Glomerular endothelial cell (primary cell): Measurements from ENCODE around the gene VWA5B1. TPM values are rescaled to one million over a fixed set of nuclear protein-coding genes. Genes with fewer than 3 reads are reported as not detected.

ENCODE experiments used
- DNase-seq: peaks from one replicate; pipeline ENCODE4 v3.0.0-alpha.2; 2011; ENCODE audit warnings: low read depth, low spot score; ENCODE audit errors: extremely low read depth
- total RNA-seq: library from RNA; depleted of rRNA; stranded (reverse); fragments of >200 nt; gene quantifications from 2 replicates; pipeline ENCODE4 v1.2.3, GENCODE V29; 2015

VWA5B1 gene
- total RNA-seq, 1 donor from 2014 or later = not detected

DNA sequence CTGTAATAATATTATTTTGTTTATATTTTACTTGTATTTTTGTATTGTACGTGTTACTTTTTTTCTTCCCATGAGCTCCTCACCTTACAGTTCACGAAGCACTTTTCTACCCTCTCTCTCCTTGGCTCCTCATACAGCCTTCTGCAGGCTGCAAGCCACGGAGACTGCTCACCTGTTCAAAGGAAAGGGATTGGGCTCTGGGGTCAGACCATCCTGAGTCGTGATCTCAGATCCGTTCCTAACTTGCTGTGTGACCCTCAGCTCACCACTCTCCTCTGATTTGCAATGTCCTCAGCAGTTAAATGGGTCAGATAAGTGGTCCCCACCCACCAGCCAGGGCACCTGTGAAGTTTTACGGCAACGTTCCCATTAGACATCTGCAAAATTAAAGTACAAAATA is 54.1 kb downstream of the VWA5B1 start:
- DNase-seq = no peak

DNA sequence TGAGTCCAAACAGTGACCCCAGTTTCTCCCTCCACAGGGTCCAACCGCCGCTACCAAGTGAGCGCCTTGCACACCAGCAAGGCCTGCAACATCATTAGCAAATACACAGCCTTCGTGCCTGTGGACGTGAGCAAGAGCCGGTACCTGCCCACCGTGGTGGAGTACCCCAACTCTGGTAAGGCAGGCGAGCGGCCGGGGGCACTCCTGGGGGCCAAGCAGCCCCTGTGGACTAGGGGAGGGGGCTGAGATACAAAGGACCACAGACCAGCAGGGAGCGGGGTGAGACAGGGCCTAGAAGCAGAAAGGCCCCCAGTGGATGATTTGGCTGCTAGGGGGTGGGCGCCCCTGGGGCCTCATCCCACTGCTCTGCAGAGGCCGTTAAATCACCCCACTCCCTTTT is 54.7 kb downstream of the VWA5B1 start:
- no peak for DNase-seq

DNA sequence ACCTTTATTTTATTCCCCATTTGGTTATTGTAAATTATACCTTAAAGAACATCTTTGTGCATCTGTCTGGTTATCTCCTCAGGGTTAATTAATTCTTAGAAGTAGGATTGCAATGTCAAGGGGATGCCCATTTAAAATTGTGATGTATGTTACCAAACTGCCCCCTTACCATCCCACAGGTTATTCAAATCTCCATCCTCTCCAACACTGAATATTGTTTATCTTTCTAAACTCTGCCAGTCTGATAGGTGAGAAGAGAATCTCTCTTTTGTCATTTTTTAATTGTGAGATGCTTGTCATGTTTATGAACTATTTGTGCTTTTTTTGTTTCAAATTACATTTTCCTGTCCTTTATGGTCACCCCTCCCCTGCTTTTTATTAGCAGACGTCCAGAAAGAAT is 55.8 kb downstream of the VWA5B1 start:
- DNase-seq = no peak

DNA sequence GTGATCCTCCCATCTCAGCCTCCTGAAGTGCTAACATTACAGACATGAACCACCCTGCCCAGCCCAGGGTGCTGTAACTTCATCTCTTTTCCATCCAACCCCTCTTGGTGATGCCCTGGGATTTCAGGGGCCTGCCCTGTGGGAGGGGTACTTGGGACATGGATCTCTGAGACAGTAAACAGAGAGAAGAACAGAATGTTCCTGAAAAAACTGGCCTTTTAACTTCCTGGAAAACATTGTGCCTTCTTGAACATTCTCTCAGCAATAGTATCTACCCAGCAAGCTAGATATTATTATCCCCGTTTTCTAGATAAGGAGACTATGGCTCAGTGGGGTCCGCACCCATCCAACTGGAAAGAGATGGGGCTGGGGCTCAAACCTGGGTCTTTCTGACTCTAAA is 57.0 kb downstream of the VWA5B1 start:
- no peak for DNase-seq

GRCh38 chr1:20348326-20348915 is 57.7 kb downstream of the VWA5B1 start:
- DNase-seq = no peak

DNA sequence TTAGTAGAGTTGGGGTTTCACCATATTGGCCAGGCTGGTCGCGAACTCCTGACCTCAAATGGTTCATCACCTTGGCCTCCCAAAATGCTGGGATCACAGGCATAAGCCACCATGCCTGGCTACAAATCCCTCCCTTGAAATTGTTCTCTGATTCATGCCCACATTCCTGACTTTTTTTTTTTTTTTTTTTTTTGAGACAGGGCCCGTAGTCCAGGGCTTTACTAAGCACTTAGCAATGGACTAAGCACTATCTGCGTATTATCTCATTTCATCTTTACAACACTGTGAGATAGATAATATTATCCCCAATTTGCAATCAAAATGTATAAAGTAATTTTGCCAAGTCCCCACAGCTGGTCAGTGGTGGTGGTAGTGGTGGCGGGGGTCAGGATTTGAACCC is 58.9 kb downstream of the VWA5B1 start:
- DNase-seq = no peak

GRCh38 chr1:20349971-20350370 is 59.3 kb downstream of the VWA5B1 start:
- no peak for DNase-seq

GRCh38 chr1:20350421-20350820 is 59.7 kb downstream of the VWA5B1 start:
- no peak for DNase-seq

GRCh38 chr1:20351911-20352701 is 61.4 kb downstream of the VWA5B1 start:
- no peak for DNase-seq

GRCh38 chr1:20353836-20354235 is 63.2 kb downstream of the VWA5B1 start:
- DNase-seq = no peak

DNA sequence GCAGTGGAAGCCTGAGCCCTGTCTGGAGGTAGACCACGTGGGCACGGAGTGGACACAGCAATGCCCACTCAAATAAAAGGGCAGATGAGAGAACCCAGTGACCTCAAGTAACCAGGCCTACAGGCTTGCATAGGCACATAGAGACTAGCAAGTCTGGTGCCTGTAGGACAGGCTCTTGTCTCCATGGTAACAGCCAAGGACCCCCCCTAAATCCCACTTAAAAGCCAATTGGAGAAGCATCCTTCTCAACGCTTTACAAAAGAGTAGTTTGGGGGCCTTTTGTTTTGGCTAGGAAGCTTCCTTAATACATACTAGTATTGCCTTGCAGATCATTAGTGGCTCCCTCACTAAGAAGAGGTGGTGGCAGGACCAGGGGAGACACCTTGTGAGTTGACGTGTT is 63.9 kb downstream of the VWA5B1 start:
- DNase-seq = no peak

DNA sequence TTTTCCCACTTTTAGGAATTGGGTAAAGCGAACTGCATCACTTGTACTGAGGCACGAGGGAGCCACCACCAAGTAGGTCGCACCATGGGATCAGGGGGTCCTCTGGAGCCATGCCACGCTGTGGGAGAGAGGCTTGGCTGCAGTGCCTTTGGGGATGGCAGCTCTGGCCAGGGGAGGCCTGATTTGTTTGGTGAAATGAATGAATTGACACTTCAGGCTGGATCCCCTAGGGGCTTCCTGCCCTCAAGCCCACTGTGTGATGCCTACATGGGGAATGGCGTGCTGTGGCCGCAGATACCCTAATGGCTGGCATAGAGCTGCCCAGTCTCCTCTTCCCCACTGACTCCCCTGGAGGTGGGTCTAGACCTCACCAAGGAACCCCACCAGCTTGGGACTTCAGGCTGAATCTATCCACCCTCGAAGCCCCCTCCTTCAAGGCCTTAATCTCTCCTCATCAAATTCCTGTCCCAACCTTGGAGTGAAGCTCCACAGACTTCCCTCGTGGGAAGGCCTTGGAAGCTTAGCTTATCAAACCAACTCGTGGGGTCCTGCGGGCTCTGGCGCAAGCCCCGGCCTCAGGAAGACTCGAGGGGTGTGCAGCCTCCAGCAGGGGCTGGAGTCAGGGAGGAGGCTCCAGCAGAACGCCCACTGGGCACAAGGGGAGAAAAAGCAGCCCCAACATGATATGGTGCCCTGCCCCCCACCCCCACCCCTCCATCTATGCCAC is 64.6 kb downstream of the VWA5B1 start:
- DNase-seq = no peak

DNA sequence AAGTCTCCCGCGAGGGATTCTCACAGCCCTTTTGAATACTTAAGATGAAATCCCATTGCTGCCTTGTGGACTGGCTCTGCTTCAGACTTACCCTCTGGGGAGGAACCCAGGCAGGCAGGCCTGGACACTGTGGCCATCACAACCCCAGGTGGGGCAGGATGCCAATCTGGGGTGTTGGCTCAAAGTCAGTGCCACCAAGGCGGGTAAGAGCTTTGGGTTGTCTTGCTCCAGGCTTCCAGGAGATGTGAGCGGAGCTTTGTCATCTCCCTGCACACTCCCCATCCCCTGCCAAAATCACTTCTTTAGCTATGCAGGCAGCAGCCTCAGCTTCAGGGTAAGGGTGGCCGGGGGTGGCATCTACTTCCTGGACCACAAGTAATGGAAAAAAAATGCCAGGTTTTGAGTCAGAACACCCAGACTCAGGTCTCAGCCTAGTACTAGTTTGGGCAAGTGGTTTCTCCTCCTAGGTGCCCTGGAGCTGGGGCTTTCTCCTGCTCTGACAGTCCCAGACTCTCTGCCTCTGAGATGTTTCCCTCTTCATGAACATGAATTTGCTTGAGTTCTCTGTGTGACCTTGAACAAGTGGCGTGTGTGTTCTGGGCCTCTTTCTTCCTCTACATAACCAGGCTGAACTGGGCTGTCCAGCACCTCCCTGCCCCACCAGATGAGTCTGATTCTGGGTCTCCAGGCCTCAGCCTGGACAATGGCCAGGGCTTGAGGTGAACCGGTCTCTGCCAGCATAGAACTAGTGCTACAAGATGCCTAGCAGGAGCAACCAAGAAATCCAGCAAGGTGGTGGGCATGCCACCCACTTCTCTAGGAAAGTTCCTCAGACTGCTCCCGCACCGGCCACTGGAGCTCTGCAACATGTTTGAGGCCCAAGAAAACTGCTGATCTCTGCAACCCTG is 65.4 kb downstream of the VWA5B1 start:
- DNase-seq = no peak

- DNase-seq = no peak
These were observed 66.3 kb downstream of the VWA5B1 start for GRCh38 chr1:20356850-20357459.

DNA sequence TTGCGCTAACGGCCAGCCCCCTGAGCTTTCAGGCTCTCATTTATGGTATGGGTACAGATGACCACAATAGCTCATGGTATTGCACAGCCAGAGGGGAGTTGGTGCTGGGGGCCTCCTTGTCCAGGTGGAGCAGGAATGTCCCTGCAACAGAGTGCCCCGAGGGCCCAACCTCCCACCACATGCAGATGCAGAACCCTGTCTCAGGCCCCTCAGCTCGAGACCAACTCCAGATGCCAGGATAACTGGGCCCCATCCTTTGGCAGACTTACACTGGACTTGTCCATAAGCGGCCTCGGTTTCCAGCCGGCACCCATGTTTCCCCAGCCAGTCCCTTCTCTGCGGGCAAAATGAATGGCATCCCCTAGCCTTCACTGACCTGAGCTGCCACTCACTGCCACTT is 67.1 kb downstream of the VWA5B1 start:
- no peak for DNase-seq

DNA sequence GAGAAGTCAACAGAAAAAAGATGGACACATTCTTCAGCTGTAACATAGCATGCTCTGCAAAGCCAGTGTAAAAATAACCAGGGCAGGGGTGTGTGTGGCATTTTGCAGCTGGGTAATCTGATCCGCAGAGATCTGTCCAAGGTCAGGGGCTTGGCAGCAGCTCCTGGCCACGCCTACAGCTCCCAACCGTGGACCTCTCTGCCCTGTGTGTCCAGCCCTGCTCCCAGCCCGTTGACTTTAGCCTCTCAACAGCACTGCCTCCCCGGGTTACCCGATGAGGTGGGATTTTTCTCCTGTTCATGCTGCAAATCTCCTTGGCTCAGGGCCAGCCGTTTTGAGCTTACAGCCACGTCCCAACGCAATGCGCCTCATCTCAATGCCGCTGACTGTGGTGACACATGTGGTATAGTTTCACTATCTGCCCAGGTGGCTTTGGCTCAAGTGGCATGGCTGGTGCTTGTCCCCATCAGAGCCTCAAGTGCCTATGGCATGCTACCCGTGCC is 68.1 kb downstream of the VWA5B1 start:
- DNase-seq = no peak

DNA sequence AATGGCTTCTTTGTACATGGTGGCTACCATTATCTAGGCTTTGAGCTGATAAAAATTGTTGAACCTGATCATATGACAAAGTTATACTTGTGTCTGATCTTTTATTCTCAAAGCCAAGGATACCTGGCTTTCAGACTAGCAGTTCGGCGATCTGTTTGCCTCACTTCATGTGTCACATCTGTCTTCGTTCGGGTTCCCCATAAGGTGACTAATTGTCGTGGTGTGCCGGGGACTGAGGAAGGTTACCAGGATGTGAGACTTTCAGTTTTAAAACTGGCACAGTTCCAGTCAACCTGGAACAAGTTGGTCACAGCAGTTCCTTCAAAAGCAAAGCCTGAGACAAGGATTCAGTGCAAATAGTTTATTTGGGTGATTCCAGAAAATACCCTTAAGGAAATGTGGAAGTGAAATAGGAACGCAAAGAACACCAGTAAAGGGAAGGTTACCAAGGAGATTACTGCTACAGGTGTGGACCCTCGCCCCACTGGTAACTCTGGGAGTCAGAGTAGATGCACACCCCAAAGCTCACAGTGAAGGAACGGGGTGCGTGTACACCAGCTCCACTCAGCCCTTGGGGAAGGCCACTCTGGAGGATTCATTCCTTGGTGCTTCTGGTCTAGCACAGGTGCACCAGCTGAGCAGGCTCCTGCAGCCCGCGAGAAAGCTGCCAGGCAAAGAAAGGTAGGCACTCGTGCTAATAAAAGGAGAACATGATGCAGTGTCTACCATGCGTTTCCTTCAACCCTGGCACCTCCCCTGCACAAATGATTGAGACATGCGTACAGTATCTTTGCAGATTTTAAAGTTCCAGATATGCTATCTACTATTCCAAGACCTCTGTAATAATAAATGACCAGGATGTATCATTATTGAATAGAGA is 69.0 kb downstream of the VWA5B1 start:
- no peak for DNase-seq

- DNase-seq = no peak
These were observed 70.7 kb downstream of the VWA5B1 start for GRCh38 chr1:20361401-20361800.

DNA sequence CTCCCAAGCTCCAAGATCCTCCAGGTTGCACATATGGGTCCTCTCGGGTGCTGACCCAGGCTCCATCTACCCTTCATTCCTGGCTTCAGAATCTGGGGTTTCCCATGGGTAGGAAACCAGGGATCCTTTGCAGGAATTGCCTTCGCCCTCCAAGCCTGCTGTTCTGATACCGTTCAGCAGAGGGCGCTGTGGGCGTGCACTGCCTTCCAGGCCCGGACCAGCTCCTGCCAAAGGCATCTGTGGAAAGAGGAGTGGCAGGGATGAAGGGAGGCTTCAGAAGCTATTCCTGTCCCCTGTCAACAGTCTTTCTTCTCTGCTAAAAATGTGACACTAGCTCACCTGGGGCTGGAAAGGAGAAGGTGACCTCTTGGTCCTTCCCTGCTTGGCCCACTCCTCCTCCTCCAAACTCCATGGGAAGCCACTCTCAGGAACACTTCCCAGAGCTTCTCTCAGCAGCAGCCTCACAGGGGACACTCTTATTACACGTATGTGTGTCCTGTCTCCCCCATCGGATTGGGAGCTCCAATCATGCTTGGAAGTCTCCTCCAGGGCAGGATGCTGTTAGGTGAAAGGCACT is 71.2 kb downstream of the VWA5B1 start:
- no peak for DNase-seq
